GM19463 (cell line): Measurements from ENCODE around the gene PHACTR1.

Experiments
- ATAC-seq: cut with Tn5 transposase; IDR thresholded peaks from one replicate; pipeline ENCODE4 v1.9.1; 2021; ENCODE audit warnings: mild to moderate bottlenecking, moderate library complexity; ENCODE audit not compliant: unreplicated experiment

Gene PHACTR1

DNA sequence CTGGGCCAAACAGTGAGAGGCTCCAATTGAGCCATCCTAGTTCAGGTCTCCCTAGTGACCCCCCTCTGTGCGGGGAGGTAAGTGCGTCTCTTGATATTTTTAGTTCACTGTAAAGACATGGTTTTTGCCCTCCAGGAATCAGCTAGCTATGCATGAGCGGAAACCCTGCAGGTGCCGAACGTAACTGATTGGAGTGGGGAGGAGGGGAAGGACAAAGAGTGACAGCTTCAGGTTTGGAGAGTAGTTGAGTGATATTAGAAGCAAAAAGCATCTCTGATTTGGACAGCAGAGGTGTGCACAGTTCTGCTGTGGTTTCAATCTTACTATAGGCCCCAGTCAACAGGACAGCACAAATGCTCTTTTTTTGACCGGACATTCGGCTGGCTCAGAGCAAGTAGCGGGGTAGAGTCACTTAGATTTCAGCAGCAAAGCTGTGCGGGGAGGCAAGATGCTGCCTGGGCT lies 580.0 kb downstream of the PHACTR1 start:
- ATAC-seq = no peak

DNA sequence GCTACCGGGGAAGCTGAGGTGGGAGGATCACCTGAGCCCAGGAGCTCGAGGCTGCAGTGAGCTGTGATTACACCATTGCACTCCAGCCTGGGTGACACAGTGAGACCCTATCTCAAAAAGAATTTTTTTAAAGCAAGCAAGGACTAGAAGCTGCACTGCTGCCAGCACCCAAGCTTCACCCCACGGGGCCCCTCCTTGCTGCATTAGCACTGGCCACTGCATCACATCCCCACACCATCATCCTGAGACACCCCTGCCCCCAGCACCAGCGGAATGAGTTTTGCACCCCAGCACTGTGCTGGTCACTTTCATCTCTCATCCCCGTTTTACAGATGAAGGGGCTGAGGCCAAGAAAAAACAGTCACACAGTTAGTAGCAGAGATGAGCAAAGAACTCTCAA lies 580.8 kb downstream of the PHACTR1 start:
- no peak for ATAC-seq

DNA sequence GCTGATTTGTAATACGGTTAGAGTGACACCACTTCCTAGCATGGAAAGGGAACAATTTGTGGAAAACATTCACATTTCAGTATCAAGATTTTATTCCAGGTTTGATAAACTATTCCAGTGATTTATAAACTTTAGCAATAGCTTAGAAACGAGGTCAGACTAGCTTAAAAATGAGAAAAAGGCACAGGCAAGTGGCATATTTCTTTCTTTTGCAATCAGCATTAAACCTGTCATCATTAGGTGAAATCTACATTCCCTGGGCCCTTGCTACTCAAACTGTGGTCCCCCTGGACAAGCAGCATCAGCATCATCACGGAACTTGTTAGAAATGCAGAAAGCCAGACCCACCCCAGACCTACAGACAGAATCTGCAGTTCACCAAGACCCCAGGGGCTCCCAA lies 581.9 kb downstream of the PHACTR1 start:
- ATAC-seq = no peak

DNA sequence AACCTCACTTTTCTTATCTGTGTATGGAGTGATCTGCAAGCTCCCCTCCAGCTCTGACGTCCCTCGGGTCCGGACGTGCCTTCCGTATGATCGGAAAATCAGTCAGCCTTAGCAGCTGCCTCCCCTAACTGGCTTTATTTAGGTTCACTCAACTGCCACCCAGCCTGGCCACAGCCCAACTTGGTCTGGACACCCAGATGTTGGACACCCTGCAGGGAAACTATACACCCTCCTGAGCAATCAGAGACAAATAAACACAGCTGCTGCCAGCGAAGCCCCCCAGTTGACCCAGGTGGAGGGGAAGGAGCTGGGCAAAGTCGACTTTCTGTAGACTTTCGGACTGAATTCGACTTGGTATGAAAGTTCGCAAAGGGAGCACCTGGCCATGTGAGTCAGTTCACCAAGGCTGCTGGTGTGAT lies 582.8 kb downstream of the PHACTR1 start:
- peak; percentile 37 for ATAC-seq

DNA sequence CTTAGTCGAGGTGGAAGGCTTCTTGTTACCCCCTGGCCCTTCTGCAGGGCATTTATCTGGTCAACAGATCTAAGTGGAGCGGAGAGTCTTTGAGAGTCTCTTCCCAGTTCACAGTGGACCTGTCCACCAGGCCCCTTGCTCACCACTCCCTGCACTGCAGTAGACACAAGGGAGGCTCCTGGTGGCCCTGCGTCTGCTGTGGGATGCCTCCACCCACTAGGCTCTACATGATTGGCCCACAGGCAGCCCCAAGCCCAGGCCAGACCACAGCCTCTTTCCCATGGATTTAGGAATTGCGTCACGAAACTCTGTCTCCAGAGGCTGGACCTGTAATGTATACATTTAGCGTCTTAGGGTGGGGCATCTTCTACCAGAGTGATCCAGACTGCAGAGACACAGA lies 583.4 kb downstream of the PHACTR1 start:
- ATAC-seq = no peak

DNA sequence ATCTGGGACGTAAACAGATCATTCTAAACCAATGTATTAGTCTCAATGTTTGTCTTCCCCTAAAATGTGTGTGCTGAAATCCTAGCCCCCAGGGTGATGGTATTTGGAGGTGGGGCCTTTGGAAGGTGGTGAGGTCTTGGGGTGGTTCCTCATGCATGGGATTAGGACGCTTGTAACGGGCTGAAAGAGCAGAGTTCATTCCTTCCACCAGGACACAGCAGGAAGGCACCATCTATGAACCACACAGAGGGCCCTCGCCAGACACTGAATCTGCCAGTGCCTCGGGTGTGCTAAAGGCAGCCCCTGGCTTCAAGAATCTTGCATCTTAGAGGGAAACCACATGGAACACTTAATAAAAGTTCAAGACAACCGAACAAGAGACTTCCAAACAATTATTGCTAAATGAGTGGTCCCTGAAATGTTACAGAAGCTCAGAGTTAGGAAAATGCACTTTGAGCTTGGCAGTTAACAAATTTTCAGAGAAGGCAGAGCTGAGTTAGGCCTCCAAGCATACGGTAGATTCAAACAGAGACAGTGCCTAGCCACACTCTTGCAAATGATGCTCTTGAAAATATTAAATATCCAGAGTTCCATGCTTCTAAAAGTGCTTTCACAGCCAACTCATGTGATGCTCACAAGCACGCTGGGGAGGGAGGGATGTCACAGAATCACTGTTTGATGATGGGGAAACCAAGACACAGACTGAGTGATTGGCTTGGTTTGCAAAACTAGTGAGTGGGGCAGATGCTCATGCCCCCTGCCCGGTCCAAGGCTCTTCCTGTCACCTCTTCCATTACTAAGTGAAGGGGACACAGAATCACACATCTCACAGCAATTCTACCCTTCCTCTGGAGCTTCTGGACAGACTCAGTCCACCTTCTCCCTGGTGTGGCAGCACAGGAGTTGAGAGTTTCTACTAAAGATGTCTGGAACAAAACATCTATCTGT lies 584.4 kb downstream of the PHACTR1 start:
- no peak for ATAC-seq

DNA sequence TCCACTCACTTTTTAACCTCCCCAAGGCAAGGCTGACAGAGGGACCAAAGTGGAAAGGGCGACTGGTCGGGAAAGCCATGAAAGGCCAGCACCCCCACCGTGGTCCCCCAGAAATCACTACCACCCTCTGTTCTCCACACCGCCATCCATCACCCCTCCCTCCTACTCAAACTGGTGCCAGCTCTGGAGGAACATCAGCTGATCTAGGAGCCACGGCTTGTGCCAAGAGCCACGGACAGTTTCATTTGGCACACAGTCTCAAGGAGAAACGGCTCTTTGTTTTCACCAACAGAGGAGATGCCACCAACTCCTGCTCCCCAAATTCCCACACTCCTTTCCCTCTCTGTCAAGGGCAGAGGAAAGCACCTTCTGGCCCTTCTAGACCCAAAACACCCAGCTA lies 585.7 kb downstream of the PHACTR1 start:
- ATAC-seq = no peak

DNA sequence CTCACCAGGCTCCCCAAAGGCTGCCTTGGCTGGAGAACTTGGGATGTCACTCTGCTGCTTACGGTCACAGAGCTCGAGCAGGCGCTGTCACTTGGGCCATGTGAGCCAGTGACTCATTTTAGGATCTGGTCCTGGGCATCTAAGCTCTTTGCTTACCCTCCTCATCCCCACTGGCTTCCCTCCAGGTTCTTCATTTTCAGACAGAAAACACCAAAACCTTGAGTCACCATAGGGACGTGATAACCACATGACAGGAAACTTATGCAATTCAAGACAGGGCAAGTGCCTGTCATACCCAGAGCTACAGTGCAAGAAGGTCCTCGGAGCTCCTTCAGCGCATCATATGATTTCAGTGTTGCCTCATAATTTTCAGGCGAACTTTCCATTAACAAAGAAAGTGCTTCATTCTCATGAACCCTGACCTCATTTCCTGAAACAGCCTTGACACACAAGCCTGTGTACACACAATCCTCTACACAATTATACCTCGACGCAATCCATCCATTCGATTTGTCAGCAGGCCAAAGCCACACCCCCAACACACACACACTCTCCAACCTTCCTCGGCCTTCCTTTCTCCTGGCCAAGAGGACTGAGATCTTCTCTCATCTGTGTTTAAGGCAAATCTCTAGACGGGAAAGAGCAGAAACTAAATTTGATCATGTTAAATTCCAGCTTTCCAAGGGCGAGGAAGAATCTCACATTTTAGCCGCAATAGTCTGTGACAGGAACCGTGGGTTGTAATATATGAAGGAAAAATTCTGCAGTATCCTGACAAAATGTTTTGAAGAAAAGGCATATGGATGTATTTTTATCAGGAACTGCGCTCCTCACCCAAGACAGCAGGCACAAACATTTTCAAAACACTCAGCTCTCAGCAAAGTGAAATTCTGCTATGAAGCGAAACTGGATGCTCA lies 586.4 kb downstream of the PHACTR1 start:
- peak; percentile 60 for ATAC-seq

DNA sequence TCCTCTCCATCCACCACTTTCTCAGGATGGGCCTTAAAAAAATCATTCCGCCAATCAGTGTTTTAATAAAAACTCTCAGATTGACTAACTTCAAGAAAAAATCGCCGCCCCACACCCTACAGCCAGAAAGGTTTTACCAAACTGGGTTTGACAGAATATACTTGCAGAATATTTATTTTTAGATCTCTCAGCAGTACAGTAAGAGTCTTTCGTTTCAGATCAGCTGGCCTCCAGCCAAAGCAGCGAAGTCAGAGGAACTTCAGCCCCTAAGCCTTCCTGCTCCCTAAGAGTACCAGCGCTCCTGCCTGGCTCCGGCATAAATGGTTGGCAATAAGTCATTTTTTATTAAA lies 587.1 kb downstream of the PHACTR1 start:
- no peak for ATAC-seq

DNA sequence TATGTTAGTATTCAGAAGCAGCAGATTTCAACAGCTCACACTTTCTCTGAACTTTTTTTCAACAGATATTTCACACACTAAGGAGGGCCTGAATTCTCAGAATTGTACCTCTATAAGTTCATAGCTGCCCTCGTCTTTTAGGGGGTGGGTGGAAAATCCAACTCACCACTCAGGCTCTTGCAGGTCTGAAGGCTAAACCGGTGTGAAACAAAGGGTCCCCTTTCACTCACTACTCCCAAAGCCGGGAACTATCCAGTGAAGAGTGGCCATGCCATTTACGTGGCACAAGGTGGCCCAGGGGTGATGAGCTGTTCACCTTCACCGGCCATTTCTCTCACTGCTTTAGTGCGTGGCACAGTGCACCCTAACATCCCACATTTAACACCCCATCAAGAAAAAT lies 587.5 kb downstream of the PHACTR1 start:
- ATAC-seq = no peak

DNA sequence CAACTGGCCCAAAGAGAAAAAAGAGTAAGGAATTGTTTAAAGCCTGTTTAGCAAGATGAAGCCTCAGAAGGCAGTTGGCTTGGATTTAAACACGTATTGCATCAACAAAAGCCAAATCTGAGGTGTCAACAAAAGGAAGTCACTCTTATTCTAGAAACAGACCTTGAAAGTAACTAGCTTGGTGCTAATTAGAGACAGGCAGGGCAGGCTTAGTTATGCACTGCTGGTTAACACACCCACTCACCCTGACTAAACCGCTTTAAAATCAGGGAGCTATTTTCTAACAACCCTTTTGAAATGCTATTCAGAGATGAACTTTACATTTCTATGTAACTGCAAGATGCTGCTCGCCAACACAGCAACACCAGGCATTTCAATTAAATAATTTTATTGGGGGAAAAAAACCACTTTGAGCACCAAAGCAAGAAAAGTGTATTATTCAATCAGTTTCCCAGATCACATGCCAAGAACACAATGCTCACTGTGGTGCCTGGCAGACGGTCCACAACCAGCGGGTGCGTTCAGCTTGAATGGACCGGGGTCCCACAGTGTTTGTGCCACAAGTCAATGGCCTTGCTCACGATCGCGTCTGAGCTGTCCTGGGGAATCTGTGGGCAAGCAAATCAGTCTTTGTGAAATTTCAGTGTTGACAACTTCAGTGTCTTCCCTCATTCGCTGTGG lies 588.2 kb downstream of the PHACTR1 start:
- peak; percentile 36 for ATAC-seq

DNA sequence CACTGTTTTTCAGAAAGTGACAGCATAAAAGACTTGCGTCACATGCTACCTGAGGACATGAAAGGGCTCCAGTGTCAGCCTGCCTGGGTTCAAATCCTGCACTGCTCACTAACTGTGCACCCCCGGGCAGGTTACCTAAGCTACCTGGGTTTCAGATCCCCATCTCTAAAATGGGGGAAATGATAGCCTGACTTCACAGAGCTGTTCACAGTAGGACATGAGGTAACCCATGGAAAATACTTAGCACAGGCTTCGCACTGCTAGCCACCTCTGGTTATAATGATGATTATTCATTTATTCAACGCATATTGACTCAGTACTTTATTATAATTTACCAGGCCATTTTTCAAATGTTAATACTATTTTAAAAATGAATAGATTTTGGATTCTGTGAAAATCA lies 588.7 kb downstream of the PHACTR1 start:
- ATAC-seq = no peak

DNA sequence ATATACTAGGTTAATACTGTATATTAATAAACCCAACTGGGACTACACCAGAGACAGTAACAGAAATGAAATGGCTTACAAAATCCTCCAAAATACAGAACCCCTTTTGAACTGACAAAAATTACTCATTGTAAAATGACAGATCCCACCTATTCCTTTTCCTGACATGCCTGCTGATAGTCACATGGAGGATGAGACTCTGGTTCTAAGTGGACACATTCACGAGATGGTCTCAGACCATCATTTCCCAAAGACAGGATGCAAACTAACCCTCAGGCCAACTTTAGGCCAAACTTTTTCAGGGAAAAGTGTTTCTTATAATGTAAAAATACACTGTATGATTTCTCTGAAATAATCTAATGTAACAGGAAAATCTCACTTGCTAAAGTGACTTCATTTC lies 589.2 kb downstream of the PHACTR1 start:
- ATAC-seq = no peak

DNA sequence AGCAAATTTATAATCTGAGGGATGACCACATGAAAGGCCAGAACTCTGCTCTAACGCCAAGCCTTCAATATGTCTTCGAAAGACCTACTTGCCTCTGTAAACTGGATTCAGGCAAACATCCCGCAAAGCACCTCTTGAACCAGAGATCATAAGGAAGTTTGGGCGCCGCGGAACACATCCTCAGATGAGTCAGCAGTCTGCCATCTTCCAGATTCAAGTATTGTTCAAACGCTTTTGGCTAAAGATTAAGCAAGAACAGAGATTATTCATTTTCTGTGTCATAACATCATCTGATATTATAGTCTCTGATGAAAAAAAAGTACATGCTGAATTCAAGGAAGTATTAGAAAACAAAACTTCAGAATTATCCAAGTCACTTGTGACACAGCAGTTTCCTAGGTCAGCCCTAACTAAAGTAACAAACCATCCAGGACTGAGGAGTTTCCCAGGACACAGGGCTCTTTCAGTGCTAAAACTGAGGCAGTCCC lies 591.0 kb downstream of the PHACTR1 start:
- ATAC-seq = no peak

DNA sequence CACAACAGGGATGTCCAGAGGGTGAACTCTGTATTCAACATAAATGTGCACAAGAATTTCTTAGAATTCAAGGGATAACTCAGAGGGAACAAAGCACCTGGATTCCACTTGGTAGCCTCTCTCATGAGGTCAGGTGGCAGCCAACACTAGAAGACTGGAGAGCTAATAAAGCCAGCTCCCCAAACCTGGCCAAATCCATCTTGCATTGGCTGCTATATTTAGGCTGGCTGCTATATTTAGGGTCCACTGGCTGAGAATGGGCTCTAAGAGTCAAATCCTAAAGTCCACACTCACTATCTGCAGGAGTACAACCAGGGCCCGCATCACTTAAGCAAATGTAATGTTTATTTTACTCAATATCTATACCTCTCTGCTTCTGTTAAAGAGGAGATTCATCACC lies 591.8 kb downstream of the PHACTR1 start:
- no peak for ATAC-seq

DNA sequence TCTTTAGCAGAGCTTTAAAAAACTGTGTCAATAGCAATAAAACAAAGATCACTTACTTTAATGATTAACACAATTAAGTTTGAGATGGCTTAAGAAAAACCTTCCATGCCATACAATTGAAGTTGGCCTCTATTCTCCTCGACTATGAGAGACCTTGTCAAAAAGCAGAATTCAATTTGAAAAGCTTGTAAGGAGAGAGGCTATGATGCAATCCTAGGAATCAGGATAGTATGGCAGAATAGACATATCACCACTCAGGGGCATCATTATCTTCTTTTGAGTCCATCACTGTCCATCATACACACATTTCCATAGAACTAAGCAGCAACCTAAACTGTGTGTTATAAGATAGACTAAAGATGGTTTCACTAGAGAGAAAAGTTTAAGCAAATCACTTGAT lies 594.6 kb downstream of the PHACTR1 start:
- no peak for ATAC-seq

DNA sequence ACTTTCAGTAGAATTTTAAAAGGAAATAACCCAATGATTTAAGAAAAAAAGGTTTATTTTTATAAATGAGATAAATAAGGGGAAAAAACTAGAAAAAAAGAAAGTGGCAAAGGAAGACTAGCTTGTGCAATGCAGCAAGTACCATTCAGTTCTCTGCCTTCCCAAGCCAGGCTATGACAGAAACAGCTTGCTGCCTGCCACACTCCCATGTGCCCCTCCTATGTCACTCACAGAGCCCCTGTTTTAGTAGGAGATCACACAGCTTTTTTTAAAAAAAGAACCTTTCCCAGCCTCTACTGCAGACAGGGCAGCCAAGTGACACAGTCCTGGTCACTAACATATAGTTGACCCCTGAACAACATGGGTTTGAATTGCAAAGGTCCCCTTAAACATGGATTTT lies 598.2 kb downstream of the PHACTR1 start:
- no peak for ATAC-seq

DNA sequence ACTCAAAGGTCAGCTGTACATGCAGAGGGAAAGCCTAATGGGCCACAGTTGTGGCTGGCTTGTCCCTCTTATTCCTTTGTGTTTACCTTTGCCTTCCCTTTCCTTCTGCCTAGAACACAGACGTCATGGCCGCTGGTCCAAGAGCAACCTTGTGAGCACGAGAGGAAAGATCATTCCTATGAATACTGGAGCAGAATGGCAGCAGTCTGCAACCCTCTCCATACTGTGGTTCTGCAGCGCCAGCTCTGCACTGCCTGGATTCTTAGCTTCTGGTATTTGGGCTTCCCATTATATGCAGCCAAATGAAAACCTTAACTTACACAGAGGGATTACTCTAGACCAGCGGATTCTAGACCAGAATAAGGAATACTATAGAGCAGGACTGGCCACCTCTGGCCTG lies 599.3 kb downstream of the PHACTR1 start:
- no peak for ATAC-seq

DNA sequence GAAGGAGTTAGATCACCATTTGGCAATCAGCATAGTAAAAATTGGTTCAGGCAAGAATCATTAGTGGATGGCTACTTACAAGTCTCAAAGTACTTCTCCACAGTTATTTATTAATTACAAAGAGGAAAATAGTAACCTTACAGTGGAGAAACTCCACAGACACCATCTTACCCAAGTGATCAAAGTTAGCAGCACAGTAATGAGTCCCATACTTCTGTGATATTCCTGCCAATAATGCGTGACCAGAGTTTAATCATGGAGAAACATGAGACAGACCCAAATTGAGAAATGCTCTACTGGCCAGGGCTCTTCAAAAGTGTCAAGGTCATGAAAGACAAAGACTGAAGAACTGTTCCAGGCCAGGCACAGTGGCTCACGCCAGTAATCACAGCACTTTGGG lies 602.3 kb downstream of the PHACTR1 start:
- ATAC-seq = no peak

DNA sequence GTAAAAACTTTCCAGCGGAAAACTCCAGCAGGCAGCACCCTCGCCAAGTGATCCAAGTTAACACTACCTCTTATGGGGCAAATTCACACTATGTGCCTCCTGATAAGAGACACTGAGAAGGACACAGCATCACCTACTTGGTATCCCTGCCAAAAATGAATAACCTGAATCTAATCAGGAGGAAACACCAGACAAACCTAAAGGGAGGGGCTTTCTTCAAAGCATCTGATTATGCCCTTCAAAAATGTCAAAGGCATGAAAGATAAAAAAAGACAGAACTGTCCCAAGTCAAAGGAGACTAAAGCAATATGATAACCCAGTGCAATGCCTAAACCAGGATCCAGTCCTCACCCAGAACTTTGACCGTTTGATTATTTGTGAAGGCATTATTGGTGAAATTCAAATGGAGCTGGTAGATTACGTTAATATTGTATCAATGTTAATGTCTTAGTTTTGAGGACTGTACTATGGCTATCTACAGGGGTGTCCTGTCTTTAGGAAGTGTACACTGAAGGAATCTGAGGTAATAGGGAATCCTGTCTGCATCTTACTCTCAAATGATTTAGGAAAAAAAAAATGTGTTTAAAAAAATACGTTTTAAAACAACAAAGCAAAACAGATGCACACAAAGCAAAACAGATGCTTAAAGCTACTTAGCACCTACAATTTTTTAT lies 603.5 kb downstream of the PHACTR1 start:
- ATAC-seq = no peak
